CD4-positive, alpha-beta T cell (primary cell): ENCODE results near the gene APC2. TPM values are rescaled to one million over a fixed set of nuclear protein-coding genes. Genes with fewer than 3 reads are reported as not detected.
A peak's percentile ranks its signal among the peaks of the same experiment; 100 is the strongest.

Experiments used
- ATAC-seq: fragments of 200-7000 bp; cut with Tn5 transposase; one replicate; pipeline ENCODE4 v1.10.0; 2022; ENCODE audit warnings: mild to moderate bottlenecking; ENCODE audit not compliant: poor library complexity
- CTCF ChIA-PET: fragments of 350-600 bp; sonication (Branson Sonifier 250); formaldehyde crosslinking; loops from one replicate; lab custom pipeline; 2021; ENCODE audit warnings: antibody characterized with exemption, inconsistent platforms; lab: Charles Lee
- POLR2A ChIA-PET: fragments of 350-600 bp; sonication (Branson Sonifier 250); formaldehyde crosslinking; loops from one replicate; lab custom pipeline; 2021; ENCODE audit warnings: antibody characterized with exemption, inconsistent platforms; lab: Charles Lee
- DNase-seq, 14 experiments: peaks; one replicate each; pipeline ENCODE4 v3.0.0-alpha.2; 2013 to 2020; ENCODE audit warnings: mixed read lengths in 2 of 14
- H3K27ac ChIP-seq, 2 donors: one replicate each; pipeline versions ENCODE4 v1.5.1 to v1.7.0; 2013; ENCODE audit warnings: low read length in 2 of 2, low read depth in 1 of 2, mild to moderate bottlenecking in 1 of 2
- H3K27me3 ChIP-seq, 2 experiments: 1 replicate in 1 of 2; 2 replicates in 1 of 2; pipeline versions ENCODE4 v1.6.1 to v1.7.0; 2013; ENCODE audit warnings: low read length in 2 of 2, control low read depth in 1 of 2, mild to moderate bottlenecking in 1 of 2, moderate library complexity in 1 of 2; ENCODE audit not compliant: insufficient read depth in 2 of 2, control insufficient read depth in 1 of 2
- H3K36me3 ChIP-seq: one replicate; pipeline ENCODE4 v1.6.1; 2013; ENCODE audit warnings: low read length, control low read depth; ENCODE audit not compliant: insufficient read depth
- H3K4me1 ChIP-seq: one replicate; pipeline ENCODE4 v1.6.1; 2013; ENCODE audit warnings: low read length, control low read depth; ENCODE audit not compliant: insufficient read depth
- H3K4me3 ChIP-seq: one replicate; pipeline ENCODE4 v1.5.1; 2013; ENCODE audit warnings: mild to moderate bottlenecking, low read length, moderate library complexity
- H3K9me3 ChIP-seq, 2 experiments: 1 replicate in 1 of 2; 2 replicates in 1 of 2; pipeline versions ENCODE4 v1.6.1 to v1.7.0; 2013; ENCODE audit warnings: low read length in 2 of 2, mild to moderate bottlenecking in 2 of 2, control low read depth in 1 of 2, moderate library complexity in 1 of 2; ENCODE audit not compliant: control insufficient read depth in 1 of 2, insufficient read depth in 1 of 2
- H3K27ac Mint-ChIP-seq: one replicate; pipeline ENCODE4 v1.8.0; 2020; ENCODE audit warnings: mixed read lengths
- H3K27me3 Mint-ChIP-seq: one replicate; pipeline ENCODE4 v1.8.0; 2021; ENCODE audit warnings: mixed read lengths
- H3K36me3 Mint-ChIP-seq: one replicate; pipeline ENCODE4 v1.8.0; 2021; ENCODE audit warnings: low read depth, mixed read lengths
- H3K4me1 Mint-ChIP-seq: one replicate; pipeline ENCODE4 v1.8.0; 2021; ENCODE audit warnings: low read depth, mixed read lengths
- H3K4me3 Mint-ChIP-seq: one replicate; pipeline ENCODE4 v1.8.0; 2020; ENCODE audit warnings: mild to moderate bottlenecking, mixed read lengths
- H3K9me3 Mint-ChIP-seq: one replicate; pipeline ENCODE4 v1.8.0; 2020; ENCODE audit warnings: mixed read lengths
- CTCF ChIP-seq: fragments of 200-600 bp; IDR thresholded peaks from one replicate; pipeline ENCODE4 v1.8.0; 2022; ENCODE audit warnings: antibody characterized with exemption, mild to moderate bottlenecking
- intact Hi-C, 2 experiments: fragments of 100-400 bp; cut with DNase I in 1 of 2; cut with micrococcal nuclease in 1 of 2; formaldehyde crosslinking; loops; one replicate each; pipeline versions ENCODE4 v1.15.1 to v1.9.0; 2023 to 2025; cut with DNase I, micrococcal nuclease
- total RNA-seq, 174 experiments: library from RNA in 2 of 174; stranded (reverse) in 2 of 174; gene quantifications; one replicate each; pipeline ENCODE4 v1.2.3 and lab custom pipeline; 2021 to 2026

The APC2 gene
- total RNA-seq, 2 experiments from 2014 or later: 0.20 to 0.30 TPM

- TF ChIP-seq CTCF: peak; percentile 3
- POLR2A ChIA-PET: interaction anchor here (0.7 to 1.2 kb wide), 4 partner anchors 8 to 23 kb away, joined by 3 to 5 read pairs (median 3); no protein-coding TSS in a partner anchor
- Histone ChIP-seq H3K27ac (no peak overlapping the region), H3K4me3 (no peak overlapping the region), H3K4me1 (peaks cover 48% of the 10 kb centered on the region), H3K36me3 (no peaks in the 10 kb centered on the region), H3K9me3 (peaks cover 0 to 15% of the 10 kb centered on the region in 2 experiments), H3K27me3 (peaks cover 13 to 25% of the 10 kb centered on the region in 2 experiments)
- H3K27ac Mint-ChIP-seq: no peak overlapping the region
- CTCF ChIA-PET: interaction anchor here (0.9 to 1.3 kb wide), 2 partner anchors 10 to 21 kb away, joined by 3 to 4 read pairs; no protein-coding TSS in a partner anchor
- no peaks in the 10 kb centered on the region for H3K4me1 Mint-ChIP-seq
- H3K27me3 Mint-ChIP-seq: no peaks in the 10 kb centered on the region
- H3K9me3 Mint-ChIP-seq: no peaks in the 10 kb centered on the region
- no peaks in the 10 kb centered on the region for H3K36me3 Mint-ChIP-seq
- DNase-seq (no peak), ATAC-seq (no peak)
- intact Hi-C loops: no loop called here
- no peak overlapping the region for H3K4me3 Mint-ChIP-seq
These were observed 16.1 kb downstream of the APC2 start for GRCh38 chr19:1466018-1466460.

- TF ChIP-seq CTCF: no peak
- Histone ChIP-seq H3K4me3 (no peak overlapping the region), H3K36me3 (no peaks in the 10 kb centered on the region), H3K4me1 (peaks cover 54% of the 10 kb centered on the region), H3K27ac (no peak overlapping the region), H3K9me3 (peaks cover 0 to 16% of the 10 kb centered on the region in 2 experiments), H3K27me3 (peaks cover 13 to 25% of the 10 kb centered on the region in 2 experiments)
- Mint-ChIP-seq H3K27ac (no peak overlapping the region), H3K4me3 (no peak overlapping the region), H3K36me3 (no peaks in the 10 kb centered on the region), H3K4me1 (peaks cover 3% of the 10 kb centered on the region), H3K27me3 (no peaks in the 10 kb centered on the region), H3K9me3 (no peaks in the 10 kb centered on the region)
- CTCF ChIA-PET: no interaction called here
- POLR2A ChIA-PET: interaction anchor here (0.8 to 1.3 kb wide), 5 partner anchors 9 to 197 kb away, joined by 3 to 5 read pairs (median 3); partner anchors contain the start of gene CIRBP
- no peak for ATAC-seq
- no peak for DNase-seq
- intact Hi-C loops: loop anchor here in 1 of 2 experiments (1.0 kb wide), 1 partner anchor 27 kb away; no protein-coding TSS in a partner anchor
These were observed 16.7 kb downstream of the APC2 start for GRCh38 chr19:1466461-1467214.

GRCh38 chr19:1467215-1467489 is 17.2 kb downstream of the APC2 start:
- no peak overlapping the region for H3K27ac Mint-ChIP-seq
- H3K9me3 Mint-ChIP-seq: no peaks in the 10 kb centered on the region
- no peak for ATAC-seq
- ChIA-PET CTCF (no interaction called here), POLR2A (interaction anchor here (0.8 to 1.3 kb wide), 3 partner anchors 9 to 198 kb away, joined by 3 to 4 read pairs (median 3); partner anchors contain the start of gene CIRBP)
- H3K4me1 Mint-ChIP-seq: peaks cover 6% of the 10 kb centered on the region
- H3K4me1 ChIP-seq: peaks cover 59% of the 10 kb centered on the region
- H3K4me3 Mint-ChIP-seq: no peak overlapping the region
- TF ChIP-seq CTCF: no peak
- no peak overlapping the region for H3K4me3 ChIP-seq
- no peaks in the 10 kb centered on the region for H3K27me3 Mint-ChIP-seq
- no peaks in the 10 kb centered on the region for H3K36me3 ChIP-seq
- H3K27me3 ChIP-seq: peaks cover 18 to 29% of the 10 kb centered on the region in 2 experiments
- H3K27ac ChIP-seq: no peak overlapping the region
- peaks cover 0 to 16% of the 10 kb centered on the region in 2 experiments for H3K9me3 ChIP-seq
- H3K36me3 Mint-ChIP-seq: no peaks in the 10 kb centered on the region
- intact Hi-C loops: loop anchor here in 1 of 2 experiments (1.0 kb wide), 1 partner anchor 26 kb away; no protein-coding TSS in a partner anchor
- DNase-seq: no peak
